ENCODE data around the gene RMI1. TPM values are rescaled to one million over a fixed set of nuclear protein-coding genes. Genes with fewer than 3 reads are reported as not detected.

RMI1 gene
- total RNA-seq, 1 experiment from 2014 or later, result 3.8 TPM

DNA sequence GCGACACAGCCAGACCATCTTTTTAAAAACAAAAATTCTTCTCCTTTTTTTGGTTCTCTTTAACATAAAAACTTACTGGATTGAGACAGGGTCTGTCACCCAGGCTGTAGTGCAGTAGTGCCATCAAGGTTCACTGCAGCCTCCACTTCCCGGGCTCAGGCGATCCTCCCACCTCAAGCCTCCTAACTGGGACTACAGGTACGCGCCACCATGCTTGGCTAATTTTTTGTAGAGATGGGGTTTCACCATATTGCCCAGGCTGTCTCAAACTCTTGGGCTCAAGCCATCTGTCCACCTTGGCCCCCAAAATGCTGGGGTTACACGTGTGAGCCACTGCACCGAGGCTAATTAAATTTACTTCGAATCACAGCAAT is 14.4 kb upstream of the RMI1 start:
- no peak for DNase-seq (ENCODE audit: extremely low read depth, low read depth)

DNA sequence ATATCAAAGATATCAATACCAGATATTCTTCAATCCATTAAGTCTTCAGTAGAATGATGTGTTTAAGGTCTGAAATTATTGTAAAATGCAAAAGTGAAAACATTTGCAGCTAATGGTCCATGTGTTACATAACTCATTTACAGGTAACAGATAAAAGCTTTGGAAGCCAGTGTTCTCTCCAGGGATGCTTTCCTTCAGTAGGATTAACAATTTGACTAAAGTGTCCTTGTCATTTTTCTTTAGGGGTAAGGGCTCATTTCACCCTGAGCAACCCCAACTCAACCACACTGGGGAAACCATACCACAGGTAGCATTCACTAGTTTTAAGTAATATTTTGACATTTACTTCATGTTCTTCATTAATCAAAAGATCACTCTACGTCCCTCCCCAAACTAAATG is 13.5 kb upstream of the RMI1 start:
- DNase-seq (ENCODE audit: extremely low read depth, low read depth), result no peak

DNA sequence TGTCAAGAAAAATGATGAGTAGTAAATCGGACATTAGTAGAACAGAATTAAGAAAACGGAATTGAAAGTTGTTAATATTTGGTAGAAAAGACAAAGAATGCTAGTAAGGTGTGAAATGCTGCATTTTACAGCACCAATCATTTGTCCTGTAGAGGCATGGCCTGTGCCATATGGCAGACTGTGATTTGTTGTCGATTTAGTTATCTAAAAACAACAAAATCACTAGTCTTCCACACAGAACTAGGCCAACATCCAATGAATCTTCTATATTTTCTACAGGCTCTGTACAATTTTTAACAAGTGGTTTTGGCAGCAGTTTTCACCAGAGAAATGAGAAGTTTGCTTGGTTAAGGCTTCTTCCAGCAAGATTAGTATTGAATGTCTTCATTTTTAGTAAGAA is 11.0 kb upstream of the RMI1 start:
- DNase-seq (ENCODE audit: extremely low read depth, low read depth), result no peak

DNA sequence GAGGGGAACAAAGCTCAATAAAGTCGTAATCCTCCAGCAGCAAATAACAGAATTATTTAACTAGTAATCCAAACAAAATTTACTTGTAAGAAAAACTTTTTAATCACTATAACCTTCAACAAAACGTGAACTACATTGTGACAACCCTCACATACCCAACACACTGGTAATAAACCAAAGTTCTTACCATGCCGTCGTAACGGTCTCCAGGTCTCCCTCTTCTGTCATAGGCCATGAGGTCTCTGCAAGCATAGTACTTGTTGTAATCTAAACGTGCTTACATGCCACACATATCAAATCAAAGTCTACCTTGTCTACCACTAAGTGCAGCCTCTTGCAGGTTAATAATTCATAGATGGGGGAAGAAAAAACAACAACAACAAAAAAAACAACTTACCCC is 9.1 kb upstream of the RMI1 start:
- DNase-seq (ENCODE audit: extremely low read depth, low read depth), result no peak

DNA sequence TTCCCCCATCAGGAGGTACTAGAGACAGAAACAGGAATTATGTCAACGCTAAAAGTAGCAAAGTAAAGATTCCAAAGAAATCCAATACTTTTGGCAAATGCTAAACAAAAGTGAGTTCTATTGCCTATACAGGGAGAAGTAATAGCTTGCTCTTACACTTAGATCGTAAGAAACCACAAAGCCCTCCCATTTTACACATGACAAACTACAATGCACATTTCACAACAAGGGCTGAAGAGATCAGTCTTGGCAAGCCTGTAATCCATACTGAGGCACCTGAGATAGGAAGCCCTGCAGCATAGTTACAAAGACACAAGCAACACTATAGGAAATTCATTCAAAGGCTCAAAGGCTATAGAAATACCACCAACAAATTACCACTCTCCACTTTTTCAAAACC is 8.3 kb upstream of the RMI1 start:
- no peak for DNase-seq (ENCODE audit: extremely low read depth, low read depth)

DNA sequence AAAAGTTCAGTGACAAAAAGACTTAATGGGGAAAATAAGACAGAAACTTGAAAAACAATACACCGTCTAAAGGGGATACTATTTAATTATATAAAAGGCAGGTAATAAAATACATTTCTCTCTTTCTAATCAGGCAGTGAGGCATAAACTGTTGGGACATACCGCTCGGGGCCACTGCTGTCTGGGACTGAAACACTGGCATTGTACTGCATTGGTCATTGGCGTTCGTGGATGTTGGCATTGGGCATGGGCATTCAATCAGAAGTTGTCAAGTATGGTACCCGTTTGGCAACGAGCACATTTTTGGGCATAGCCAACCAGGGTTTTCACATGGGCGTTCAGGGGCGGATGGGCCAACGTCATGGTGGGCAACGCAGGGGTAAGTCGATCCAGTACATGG is 5.3 kb upstream of the RMI1 start:
- no peak for DNase-seq (ENCODE audit: extremely low read depth, low read depth)

DNA sequence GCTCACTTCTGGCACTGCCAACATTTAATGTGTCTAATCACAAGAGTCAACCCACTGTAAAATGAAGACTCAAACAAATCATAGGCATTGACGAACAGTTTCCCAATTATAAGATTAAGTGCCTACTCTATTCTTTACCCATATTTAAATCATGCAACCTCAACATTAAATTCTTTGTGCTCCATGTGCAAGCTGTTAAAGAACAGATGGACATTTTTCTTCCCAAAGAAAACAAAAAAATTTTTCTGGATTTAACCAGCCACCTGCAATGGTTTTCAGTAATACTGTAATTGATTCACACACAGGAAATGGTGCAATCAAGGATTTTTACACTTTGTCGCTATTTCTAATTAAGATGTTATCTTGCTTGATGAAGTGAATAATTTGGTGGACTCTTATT is 4.2 kb upstream of the RMI1 start:
- DNase-seq (ENCODE audit: extremely low read depth, low read depth), result no peak

DNA sequence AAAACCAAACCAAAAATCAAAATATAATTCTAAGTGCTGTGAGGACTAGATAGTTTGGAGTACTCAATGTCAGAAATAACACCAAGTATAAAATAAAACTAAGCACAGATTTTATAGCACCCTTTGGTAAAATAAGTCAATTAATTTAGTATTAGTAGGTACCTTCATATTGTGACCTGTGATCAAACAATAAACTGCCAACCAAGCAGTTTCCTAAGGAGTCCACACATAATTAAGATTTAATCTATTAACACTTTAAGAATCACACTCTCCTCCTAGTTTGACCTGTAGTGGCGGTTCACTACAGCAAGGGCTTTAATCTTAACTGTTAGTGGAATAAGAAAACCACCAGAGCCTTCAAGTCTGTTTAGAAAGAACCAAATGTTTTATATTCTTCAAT is 3.4 kb upstream of the RMI1 start:
- DNase-seq (ENCODE audit: extremely low read depth, low read depth), result no peak

DNA sequence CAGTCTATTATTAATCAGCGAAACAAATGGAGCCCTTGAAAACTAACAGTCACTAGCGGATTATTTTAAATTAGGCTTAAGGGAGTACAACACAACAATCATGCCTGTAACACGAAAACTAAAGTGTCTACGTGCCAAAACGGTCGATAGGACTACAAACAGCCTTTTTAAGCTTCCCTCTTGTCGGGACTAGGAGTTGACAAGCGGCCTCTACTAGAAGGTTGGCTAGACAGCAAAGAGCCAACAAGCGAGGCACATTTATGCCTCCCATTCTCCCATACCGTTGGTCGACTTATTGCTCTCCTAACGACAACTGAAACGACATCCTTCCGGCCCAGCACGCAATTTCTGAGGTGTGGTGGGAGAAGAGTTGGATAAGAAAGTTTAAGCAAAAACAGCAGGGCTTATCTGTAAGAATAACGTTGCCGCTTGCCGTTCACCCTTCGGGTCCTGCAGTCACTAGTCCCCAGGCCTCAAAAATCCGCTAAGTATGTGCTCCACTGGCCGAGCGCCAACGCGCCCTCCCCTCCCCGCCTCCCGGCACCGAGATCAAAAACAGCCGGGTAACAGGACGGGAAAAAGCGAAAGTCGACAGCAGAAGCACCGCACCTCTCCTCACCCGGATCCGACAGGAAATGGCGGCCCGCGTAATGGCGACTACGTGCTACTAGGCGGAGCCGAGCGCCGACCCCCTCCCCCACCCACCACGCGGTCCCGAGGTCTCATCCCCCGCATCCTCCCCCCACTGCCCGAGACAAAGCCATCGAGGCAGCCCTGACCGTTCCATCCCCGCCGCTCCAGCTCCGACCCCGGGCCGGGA is 1.4 kb upstream of the RMI1 start:
- DNase-seq (ENCODE audit: extremely low read depth, low read depth), result peak; percentile 80

DNA sequence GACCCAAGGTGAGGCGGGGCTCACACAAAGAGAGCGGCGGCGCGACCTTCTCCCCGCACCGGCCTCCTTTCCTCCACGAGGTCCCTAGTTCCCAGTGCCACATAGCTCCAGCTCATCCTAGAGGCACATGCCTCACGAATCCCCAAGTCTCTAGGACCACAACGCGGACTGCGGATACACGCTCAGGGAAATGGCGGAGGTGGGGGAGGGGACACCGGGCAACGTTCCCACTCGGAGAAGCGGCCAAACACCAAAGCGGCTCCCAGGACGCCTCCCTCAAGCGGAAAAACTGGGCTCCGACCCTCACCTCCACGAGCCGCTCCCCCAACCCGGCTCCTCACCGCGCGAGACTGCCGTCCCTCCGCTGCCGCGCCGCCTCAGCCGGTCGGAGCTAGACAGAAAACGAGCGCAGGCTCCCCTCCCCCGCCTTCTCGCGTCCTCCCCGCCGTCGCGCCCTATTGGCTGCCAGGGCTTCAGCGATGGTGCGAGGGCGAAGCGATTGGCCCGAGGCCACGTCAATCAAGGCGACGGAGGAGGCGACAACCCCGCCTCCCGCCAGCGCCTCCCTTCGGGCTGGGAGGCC is 702 bp upstream of the RMI1 start, which contains the start of gene HNRNPK:
HNRNPK (minus strand) TSS at position 404 of the 583 bp plus-strand sequence. CDS start 1,963 bp downstream, outside the sequence.
- peak; percentile 98 for DNase-seq (ENCODE audit: extremely low read depth, low read depth)

DNA sequence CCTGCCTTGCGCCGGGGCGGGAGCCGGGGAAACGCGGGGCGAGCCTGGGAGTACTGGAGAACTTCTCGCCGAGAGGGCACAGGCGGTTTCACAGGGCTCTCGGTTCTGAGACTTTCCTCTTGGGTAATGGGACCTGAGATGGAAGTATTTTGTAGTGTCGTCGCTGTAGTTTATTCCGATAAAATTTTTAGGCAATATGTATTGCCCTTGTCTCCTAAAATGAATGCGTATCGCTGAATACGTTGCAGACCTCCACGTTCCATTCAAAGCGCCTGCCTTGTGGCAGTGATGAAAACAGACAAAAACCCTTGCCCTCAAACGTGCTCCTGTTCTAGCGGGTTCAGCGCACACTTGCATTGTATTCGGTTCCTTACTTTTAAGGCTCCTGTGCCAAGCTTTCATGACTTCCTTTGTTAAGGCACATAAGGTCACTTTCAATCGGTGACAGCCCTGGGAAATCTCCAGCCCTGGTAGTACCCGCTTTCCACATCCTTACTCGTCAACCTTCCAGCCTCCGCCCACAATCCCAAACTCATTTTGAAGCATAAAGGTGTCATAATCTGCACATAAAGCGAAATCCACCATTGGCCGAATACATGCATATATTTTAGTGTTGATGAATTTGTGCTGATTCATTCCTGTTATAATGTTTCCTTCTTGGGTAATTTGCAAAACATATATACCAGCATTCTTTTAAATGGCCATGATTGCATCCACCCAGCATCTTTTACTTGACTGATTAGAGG is 694 bp downstream of the RMI1 start:
- DNase-seq (ENCODE audit: extremely low read depth, low read depth), result no peak

DNA sequence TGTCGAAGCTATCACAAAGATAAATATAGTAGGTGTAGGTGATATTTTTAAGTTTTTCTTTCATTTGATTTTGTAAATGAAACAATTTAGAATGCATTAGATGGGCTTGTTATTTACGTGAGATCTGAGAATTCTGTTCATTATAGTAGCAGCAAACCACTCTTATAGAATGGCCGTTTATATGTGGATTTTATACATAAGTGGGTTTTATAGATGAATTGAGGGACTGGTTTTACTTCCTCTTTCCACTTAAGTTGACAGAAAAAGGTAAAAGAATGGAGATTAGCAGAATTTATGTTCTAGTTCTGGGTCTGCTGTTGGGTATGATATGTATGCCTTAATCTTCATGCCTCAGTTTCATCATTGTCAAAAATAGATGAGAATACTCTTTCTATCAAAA is 5.6 kb downstream of the RMI1 start:
- no peak for DNase-seq (ENCODE audit: extremely low read depth, low read depth)

DNA sequence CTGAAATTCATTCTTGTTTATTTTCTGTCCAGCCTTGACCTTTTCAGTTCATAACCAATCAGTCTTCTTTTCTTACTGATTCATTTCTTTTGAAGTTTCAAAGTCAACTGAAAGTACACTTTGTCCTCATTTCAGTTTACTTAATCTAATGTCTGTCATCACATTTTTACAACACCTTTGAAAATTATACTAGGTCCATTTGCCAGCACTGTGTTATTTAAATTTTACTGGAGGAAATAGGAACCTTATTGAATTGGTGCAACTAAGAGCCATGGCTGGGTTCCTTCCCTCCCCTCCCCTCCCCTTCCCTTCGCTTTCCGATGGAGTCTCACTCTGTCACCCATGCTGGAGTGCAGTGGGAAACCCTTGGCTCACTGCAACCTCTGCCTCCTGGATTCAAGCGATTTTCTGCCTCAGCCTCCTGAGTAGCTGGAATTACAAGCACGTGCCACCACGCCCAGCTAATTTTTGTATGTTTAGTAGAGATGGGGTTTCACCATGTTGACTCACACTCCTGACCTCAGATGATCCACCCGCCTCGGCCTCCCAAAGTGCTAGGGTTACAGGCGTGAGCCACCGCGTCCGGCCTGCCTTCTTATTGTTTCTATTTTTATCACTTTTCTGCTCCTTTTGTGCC is 6.3 kb downstream of the RMI1 start:
- no peak for DNase-seq (ENCODE audit: extremely low read depth, low read depth)

DNA sequence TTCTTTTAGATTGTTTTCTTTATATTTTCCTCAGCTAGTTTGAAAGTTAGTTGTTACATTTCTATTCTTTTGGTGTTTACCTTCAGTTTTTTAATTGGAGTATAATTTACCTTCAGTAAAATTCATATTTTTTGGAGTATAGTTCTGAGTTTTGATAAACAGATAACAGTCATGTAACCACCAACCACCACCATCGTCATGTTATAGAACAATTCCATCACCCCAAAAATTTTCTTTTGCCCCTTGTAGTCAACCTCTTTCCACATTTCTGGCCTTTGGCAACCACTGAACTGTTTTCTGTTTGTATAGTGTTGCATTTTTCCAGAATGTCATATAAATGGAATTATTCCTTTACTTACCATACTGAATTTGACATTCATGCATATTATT is 6.8 kb downstream of the RMI1 start:
- DNase-seq (ENCODE audit: extremely low read depth, low read depth), result no peak

DNA sequence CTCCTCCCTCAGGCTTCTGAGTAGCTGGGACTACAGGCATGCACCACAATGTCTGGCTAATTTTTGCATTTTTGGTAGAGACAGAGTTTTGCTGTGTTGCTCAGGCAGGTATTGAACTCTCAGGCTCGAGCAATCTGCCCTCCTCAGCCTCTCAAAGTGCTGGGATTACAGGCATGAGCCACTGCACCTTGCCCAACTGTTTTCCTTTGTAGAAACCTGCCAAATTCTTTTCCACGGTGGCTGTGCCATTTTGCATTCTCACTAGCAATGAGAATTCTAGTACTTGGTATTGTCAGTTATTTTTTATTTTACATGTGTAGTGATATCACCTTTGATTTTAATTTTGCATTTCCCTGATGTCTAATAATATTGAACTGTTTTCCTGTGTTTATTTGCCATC is 7.8 kb downstream of the RMI1 start:
- no peak for DNase-seq (ENCODE audit: extremely low read depth, low read depth)

DNA sequence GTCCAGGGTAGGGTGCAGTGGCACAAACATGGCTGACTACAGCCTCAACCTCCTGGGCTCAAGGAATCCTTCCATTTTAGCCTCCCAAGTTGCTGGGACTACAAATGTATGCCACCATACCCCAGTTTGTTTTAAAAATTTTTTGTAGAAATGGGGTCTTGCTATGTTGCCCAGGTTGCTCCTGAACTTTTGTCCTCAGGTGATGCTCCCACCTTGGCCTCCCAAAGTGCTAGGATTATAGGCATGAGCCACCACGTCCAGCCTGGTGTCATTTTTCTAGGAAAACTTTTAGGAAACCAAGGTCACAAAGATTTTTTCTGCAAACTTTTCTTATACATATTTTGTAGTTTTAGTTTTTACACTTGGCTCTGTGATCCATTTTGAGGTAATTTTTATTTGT is 10.8 kb downstream of the RMI1 start:
- no peak for DNase-seq (ENCODE audit: extremely low read depth, low read depth)

DNA sequence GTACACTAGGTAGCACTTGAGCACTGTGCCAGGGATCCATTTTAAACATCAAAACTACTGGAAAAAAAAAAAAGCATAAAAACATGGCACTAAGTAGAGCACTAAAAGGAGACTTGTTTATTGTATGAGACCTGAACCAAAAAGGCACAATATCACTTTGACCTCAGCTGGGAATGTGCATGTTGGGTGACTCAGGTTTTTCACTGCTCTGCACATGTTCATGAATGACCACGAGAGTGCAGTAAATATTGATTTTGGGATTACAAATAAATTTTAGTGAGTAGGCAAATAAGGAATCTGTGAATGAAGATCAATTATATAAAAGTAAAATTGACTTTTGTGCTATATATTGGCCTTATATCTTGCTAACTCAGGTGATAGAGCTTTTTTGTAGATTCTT is 11.8 kb downstream of the RMI1 start:
- no peak for DNase-seq (ENCODE audit: extremely low read depth, low read depth)

DNA sequence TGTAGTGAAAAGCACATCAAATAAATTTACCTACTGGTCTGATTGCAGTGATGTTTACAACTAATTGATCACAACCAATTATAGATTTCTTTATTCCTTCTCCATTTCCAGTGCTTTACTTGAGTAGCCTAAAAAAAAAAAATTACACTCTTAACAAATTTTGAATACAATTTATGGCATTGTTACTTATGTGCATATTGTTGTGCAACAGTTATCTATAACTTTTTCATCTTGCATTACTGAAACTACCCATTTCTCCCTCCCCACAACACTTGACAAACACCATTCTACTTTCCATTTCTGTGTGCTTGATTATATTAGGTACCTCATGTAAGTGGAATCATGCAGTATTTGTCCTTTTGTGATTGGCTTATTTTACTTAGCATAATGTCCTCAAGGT is 12.3 kb downstream of the RMI1 start:
- no peak for DNase-seq (ENCODE audit: extremely low read depth, low read depth)

DNA sequence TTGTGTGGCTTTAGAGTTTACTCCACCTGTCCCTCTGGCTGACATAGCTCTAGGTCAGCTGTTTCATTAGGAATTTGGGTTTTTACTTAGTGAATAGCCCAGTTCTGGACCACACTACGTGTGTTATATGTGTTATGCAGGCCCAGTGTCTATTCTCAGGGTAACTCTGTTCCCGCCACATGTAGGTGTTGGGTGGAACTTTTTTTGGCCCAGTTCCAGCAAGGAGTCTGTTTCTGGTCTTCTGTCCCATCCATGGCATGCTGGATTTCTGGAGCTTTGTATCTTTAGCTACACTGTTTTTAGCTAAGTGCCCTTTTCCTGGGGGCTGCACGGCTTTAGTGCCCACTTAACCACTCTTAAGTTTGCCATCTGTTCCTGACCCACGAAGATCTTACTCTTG is 15.5 kb downstream of the RMI1 start:
- no peak for DNase-seq (ENCODE audit: extremely low read depth, low read depth)

DNA sequence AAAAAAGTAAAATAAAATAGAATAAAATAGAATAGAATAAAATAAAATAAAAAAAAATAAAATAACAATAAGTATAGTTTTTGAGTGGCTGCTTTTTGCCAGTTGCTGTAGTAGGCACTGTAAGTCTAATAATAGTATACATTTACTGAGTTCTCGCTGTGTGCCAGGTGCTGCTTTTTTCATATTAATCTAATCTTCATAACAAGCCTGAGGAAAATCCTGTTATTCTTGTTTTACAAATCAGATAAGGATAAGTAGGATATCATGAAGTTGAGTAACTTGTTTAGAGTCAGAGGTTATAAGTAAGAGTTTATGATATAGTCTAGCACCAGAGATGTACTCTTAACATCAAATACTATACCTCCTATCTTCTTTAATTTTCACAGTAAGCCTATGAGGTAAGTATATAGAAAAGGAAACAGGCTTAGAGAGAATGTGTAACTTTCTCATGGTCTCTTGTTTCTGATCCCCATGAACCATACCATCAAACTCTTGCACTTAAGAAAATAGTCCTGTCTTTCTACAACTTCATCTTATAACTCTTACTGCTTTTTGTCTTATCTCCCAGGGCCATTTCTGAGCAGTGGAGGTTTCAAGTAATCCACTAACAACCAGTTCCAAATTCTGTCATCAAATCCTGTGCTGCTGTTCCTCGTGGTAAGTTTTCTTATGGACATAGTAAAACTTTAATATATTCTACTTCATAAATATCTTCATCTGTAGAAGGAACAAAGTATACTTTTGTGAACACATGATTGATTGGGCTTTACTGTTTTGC is 18.7 kb downstream of the RMI1 start:
- no peak for DNase-seq (ENCODE audit: extremely low read depth, low read depth)

DNA sequence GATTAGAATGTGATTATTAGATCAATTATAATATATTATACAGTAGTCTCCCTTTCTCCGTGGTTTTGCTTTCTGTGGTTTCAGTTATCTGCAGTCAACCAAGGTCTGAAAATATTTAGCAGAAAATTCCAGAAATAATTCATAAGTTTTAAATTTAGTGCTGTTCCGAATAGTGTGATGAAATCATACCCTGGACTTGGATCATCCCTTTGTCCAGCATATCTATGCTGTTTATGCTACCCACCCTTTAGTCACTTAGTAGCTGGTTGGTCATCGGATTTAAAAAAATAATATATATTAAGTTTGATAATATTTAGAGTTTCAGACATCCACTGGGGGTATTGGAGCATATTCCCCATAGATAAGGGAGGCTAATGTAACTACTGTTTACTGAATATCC is 19.6 kb downstream of the RMI1 start:
- DNase-seq (ENCODE audit: extremely low read depth, low read depth), result no peak
